ENCODE results near the gene DBH. TPM values are rescaled to one million over a fixed set of nuclear protein-coding genes. Genes with fewer than 3 reads are reported as not detected.

Gene DBH
- total RNA-seq, 2 donors from 2014 or later = not detected

DNA sequence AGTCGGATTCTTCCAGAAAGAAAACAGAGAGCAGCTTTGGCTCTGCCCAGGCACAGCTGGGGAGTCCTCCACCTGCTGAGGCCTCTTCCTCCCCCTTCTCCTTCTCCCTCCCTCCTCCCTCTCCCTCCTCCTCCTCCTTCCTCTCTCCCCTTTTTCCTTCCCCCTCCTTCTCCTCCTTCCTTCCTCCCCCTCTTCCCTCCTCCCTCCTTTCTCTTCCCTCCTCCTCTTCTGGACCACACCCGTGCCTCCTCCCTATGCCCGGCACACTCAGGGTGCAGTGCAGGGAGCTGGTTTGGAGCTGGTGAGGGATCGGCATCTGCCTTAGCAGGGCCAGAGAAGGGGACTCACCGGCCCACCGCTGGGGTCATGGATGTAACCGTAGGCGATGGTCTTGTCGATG is 30.2 kb downstream of the DBH start:
- Histone ChIP-seq H3K36me3 (replicated peaks in 1 of 2; ENCODE audit: insufficient read depth in 1 of 2, low read depth in 2 of 2) (no peaks in the 10 kb centered on the region), H3K9me3 (no peaks in the 10 kb centered on the region), H3K27me3 (no peaks in the 10 kb centered on the region), H3K4me3 (no peak overlapping the region), H3K4me1 (no peaks in the 10 kb centered on the region), H3K27ac (no peak overlapping the region)
- intact Hi-C loops (cut with DNase I) = no loop called here
- no peak for TF ChIP-seq POLR2A (IDR thresholded peaks at IDR 0.05)
- TF ChIP-seq, protein P1, sequence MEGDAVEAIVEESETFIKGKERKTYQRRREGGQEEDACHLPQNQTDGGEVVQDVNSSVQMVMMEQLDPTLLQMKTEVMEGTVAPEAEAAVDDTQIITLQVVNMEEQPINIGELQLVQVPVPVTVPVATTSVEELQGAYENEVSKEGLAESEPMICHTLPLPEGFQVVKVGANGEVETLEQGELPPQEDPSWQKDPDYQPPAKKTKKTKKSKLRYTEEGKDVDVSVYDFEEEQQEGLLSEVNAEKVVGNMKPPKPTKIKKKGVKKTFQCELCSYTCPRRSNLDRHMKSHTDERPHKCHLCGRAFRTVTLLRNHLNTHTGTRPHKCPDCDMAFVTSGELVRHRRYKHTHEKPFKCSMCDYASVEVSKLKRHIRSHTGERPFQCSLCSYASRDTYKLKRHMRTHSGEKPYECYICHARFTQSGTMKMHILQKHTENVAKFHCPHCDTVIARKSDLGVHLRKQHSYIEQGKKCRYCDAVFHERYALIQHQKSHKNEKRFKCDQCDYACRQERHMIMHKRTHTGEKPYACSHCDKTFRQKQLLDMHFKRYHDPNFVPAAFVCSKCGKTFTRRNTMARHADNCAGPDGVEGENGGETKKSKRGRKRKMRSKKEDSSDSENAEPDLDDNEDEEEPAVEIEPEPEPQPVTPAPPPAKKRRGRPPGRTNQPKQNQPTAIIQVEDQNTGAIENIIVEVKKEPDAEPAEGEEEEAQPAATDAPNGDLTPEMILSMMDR (IDR thresholded peaks at IDR 0.05) = no peak
- ATAC-seq (no peak), DNase-seq (no peak)
- WGBS, 2 donors = 76 to 84% methylated on average over 6 to 9 of the region's 9 CpGs

DNA sequence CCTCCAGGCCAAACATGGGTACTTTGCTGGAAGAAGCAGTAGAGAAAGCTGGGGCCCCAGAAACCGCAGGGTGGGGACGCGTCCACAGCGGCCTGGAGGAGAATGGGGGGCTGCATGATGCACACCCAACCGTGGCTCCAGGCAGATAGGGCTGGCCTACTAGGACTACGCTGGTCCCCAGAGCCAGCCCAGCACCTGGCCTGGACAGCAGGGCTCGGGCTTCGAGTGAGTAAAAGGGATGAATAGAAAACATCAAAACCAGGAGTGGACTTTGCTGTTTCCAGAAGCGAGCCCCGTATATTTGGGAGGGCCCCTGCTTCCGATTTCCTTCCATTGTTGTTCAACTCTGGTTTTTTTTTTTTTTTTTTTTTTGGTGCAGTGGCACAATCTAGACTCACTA is 30.7 kb downstream of the DBH start:
- Histone ChIP-seq H3K4me1 (no peaks in the 10 kb centered on the region), H3K9me3 (no peaks in the 10 kb centered on the region), H3K27me3 (no peaks in the 10 kb centered on the region), H3K4me3 (no peak overlapping the region), H3K27ac (no peak overlapping the region), H3K36me3 (replicated peaks in 1 of 2; ENCODE audit: insufficient read depth in 1 of 2, low read depth in 2 of 2) (no peaks in the 10 kb centered on the region)
- intact Hi-C loops (cut with DNase I) = no loop called here
- no peak for TF ChIP-seq POLR2A (IDR thresholded peaks at IDR 0.05)
- TF ChIP-seq, protein P1 (IDR thresholded peaks at IDR 0.05) = no peak
- 82% methylated on average over 11 of the region's 11 CpGs for WGBS, 2 donors
- ATAC-seq (no peak), DNase-seq (no peak)

DNA sequence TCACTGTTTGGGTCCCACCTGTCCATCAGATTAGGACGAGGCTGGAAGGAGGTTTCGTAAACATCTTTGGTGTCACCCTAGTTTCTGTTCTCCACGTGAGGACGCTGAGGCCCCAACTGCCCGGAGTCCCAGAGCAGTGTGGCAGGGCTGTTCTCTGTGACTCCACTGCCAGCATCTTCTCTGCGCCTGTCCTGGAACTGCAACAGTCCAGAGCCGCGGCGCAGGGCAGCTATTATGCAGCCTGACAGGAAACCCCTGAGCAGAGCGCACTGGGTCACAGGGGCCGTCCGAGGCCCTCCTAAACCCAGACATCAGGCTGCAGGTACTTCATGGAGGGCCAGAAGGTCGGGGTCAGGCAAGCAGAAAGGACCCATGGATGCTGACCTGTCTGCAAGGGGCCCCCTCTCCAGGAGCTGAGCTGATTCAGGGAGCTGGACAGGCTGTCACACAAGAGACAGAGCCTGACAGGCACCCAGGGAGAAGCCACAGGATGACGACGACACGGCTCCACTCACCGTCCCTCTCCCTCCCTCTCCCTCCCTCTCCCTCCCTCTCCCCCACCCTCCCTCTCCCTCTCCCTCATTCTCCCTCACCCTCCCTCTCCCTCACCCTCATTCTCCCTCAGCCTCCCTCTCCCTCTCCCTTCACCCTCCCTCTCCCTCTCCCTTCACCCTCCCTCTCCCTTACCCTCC is 31.7 kb downstream of the DBH start:
- intact Hi-C loops (cut with DNase I) = no loop called here
- ATAC-seq (no peak), DNase-seq (no peak)
- no peaks in the 10 kb centered on the region for H3K9me3 ChIP-seq
- no peaks in the 10 kb centered on the region for H3K4me1 ChIP-seq
- H3K4me3 ChIP-seq = no peak overlapping the region
- no peaks in the 10 kb centered on the region for H3K36me3 ChIP-seq (replicated peaks in 1 of 2; ENCODE audit: insufficient read depth in 1 of 2, low read depth in 2 of 2)
- WGBS, 2 donors = 70 to 73% methylated on average over 6 to 16 of the region's 17 CpGs
- TF ChIP-seq, protein P1 (IDR thresholded peaks at IDR 0.05) = no peak
- TF ChIP-seq POLR2A (IDR thresholded peaks at IDR 0.05) = no peak
- H3K27me3 ChIP-seq = no peaks in the 10 kb centered on the region
- no peak overlapping the region for H3K27ac ChIP-seq

DNA sequence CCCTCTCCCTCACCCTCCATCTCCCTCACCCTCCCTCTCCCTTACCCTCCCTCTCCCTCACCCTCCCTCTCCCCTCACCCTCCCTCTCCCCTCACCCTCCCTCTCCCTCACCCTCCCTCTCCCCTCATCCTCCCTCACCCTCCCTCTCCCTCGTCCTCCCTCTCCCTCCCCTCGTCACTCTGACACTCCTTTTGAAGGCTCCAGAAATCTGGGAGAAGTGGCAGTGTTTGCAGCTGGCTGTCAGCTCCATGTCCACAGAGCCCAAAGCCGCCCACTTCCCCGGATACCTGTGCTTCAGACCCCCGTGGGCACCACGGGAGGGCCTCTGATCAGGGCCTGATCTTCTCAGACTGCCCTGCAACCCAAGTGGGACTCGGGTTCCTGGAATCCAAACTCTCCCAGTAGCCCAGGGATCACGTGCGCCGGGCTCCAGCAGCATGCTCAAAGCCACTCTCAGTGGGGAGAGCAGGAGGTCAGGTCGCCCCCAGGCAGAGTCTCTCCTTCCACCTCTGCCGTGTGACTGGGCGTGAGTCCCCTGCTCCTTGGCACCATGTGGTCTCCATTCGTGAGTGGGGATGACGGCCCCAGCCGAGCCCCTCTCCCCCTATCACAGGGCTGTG is 33.1 kb downstream of the DBH start:
- ATAC-seq = no peak
- TF ChIP-seq, protein P1 (IDR thresholded peaks at IDR 0.05) = no peak
- no peak for TF ChIP-seq POLR2A (IDR thresholded peaks at IDR 0.05)
- H3K4me1 ChIP-seq = no peaks in the 10 kb centered on the region
- no peaks in the 10 kb centered on the region for H3K27me3 ChIP-seq
- no peak for DNase-seq
- no peak overlapping the region for H3K27ac ChIP-seq
- H3K9me3 ChIP-seq = no peaks in the 10 kb centered on the region
- intact Hi-C loops (cut with DNase I) = no loop called here
- WGBS, 2 donors = 71 to 85% methylated on average over 4 to 13 of the region's 16 CpGs
- H3K4me3 ChIP-seq = no peak overlapping the region
- H3K36me3 ChIP-seq (replicated peaks in 1 of 2; ENCODE audit: insufficient read depth in 1 of 2, low read depth in 2 of 2) = no peaks in the 10 kb centered on the region

DNA sequence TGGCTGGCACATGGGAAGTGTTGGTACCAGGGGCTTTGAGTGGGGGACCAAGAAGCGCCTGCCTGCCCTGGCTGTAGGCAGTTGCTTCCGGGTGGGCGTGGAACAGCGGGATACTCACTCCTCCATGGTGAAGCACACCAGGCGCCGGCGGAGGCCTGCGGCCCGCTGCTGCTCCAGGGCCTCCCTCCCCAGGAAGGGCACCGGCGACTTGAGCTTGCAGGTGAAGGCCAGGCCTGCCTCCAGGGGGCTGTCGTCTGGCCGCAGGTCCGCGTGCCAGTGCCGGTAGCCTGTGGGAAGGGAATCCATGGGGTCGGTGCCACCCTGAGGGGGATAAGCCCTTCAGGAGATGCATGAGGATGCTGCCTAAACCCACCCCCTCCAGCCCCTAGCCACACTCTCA is 34.3 kb downstream of the DBH start:
- Histone ChIP-seq H3K27me3 (no peaks in the 10 kb centered on the region), H3K27ac (no peak overlapping the region), H3K9me3 (no peaks in the 10 kb centered on the region), H3K4me3 (no peak overlapping the region), H3K36me3 (replicated peaks in 1 of 2; ENCODE audit: insufficient read depth in 1 of 2, low read depth in 2 of 2) (no peaks in the 10 kb centered on the region), H3K4me1 (no peaks in the 10 kb centered on the region)
- intact Hi-C loops (cut with DNase I) = no loop called here
- WGBS, 2 donors = 97 to 100% methylated on average over 2 to 14 of the region's 17 CpGs
- DNase-seq = no peak
- no peak for ATAC-seq
- no peak for TF ChIP-seq POLR2A (IDR thresholded peaks at IDR 0.05)
- TF ChIP-seq, protein P1 (IDR thresholded peaks at IDR 0.05) = no peak

Measured in body of pancreas (tissue), 4 donors.